HAP-1 (cell line): ENCODE results near the gene PROM2.

Source experiments
- DNase-seq, 2 experiments: peaks; one replicate each; pipeline ENCODE4 v3.0.0-alpha.2; 2016 to 2020; ENCODE audit warnings: low spot score in 2 of 2
- H3K27me3 ChIP-seq: fragments of 250-450 bp; sonication (Bioruptor Pico); 2 replicates; pipeline ENCODE4 v1.5.1; 2020; ENCODE audit warnings: low read depth, mild to moderate bottlenecking, moderate library complexity
- H3K36me3 ChIP-seq: fragments of 250-450 bp; sonication (Bioruptor Pico); replicated peaks from 2 replicates; pipeline ENCODE4 v1.5.1; 2020; ENCODE audit warnings: mild to moderate bottlenecking
- H3K4me1 ChIP-seq: fragments of 250-450 bp; sonication (Bioruptor Pico); 2 replicates; pipeline ENCODE4 v1.5.1; 2020; ENCODE audit warnings: mild to moderate bottlenecking
- H3K4me3 ChIP-seq: fragments of 250-450 bp; sonication (Bioruptor Pico); 2 replicates; pipeline ENCODE4 v1.5.1; 2020; ENCODE audit warnings: mild to moderate bottlenecking, moderate library complexity
- H3K9me3 ChIP-seq: fragments of 250-450 bp; sonication (Bioruptor Pico); 2 replicates; pipeline ENCODE4 v1.5.1; 2020; ENCODE audit warnings: mild to moderate bottlenecking, moderate library complexity
- in situ Hi-C: fragments of 300-500 bp; cut with MboI; formaldehyde crosslinking; loops from 3 replicates; pipeline ENCODE4 v1.14.3; 2020; ENCODE audit warnings: low sequenced_read_pairs, inconsistent platforms, mixed read lengths

Gene PROM2

GRCh38 chr2:95320344-95320712, 46.1 kb downstream of the PROM2 start:
- H3K4me3 ChIP-seq, result no peak overlapping the region
- H3K9me3 ChIP-seq, result no peaks in the 10 kb centered on the region
- DNase-seq, result no peak
- no peaks in the 10 kb centered on the region for H3K4me1 ChIP-seq
- in situ Hi-C loops, result no loop called here
- H3K27me3 ChIP-seq, result no peaks in the 10 kb centered on the region
- no peaks in the 10 kb centered on the region for H3K36me3 ChIP-seq

DNA sequence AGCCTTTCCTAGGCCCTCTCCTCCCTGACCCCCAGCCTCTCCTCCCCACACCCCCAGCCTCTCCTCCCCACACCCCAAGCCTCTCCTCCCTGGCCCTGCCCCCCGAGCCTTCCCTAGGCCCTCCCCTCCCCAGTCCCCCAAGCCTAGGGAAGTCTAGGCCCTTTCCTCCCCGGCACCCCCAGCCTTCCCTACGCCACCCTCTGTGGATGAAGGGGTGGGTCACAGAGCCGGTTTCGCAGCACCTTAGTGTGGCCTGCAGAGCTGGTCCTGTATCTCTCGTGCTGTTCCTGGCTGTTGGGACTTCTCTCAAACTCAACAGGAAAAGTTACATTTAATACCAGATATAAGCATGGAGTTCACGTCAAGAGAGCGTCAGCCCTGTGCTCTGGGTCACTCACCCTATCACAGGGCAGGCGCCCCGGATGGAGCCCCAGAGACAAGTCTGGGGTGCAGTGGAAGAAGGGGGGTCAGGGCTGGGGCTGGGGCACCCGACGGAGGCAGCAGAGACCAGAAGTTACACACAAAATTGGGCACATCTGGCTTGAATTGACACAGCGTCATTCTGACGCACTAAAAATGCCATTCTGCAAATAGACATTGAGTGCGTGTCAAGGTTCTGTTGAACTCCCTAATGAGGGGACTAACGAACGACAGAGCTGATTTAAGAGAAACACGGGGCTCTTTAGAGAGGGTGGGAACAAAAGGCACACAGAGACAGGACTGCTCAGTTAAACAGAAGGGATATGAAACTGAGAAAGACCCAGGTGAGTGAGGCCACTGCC, 46.9 kb downstream of the PROM2 start:
- Histone ChIP-seq H3K4me3 (no peak overlapping the region), H3K36me3 (no peaks in the 10 kb centered on the region), H3K27me3 (no peaks in the 10 kb centered on the region), H3K9me3 (no peaks in the 10 kb centered on the region), H3K4me1 (no peaks in the 10 kb centered on the region)
- no peak for DNase-seq
- in situ Hi-C loops, result no loop called here

DNA sequence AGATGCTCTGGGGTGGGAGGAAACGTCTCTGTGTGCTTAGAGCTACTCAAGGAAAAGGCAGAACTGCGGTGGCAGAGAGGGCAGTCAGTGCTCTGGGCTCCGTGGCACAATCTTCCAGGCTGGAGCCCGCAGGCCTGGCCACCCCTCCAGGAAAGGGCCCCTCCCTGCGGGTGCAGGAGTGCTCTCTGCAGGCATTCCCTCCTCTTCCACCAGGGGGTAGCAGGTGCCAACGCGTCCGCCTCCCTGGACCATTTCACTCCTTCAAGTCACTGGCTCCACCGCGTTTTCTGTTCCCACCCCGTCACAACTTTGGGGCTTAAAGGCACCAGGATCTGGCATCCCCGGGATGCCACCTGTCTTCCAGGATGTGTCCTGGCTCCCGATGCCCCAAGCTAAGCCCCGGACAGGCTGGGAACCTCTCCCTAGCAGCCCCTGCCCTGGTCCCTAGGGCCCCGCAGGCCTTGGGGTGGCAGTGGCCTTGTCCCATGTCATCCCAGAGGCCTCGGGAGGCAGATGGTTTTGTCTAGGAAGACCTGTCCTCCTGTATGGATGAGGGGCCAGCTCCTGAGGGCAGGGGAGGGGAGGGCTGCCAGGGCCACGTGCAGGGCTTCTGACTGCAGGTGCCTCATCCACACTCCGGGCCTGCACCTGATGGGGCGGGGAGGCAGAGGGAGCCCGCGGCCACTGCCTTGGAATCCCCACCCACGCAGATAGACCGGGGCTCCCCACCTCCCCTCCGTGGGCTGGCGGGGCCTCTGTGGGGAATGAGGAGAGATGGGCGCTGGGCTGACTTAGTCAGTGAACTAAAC, 49.3 kb downstream of the PROM2 start:
- peak in 1 of 2 experiments; percentile 60 for DNase-seq
- H3K4me1 ChIP-seq, result no peaks in the 10 kb centered on the region
- no peak overlapping the region for H3K4me3 ChIP-seq
- H3K9me3 ChIP-seq, result no peaks in the 10 kb centered on the region
- in situ Hi-C loops, result no loop called here
- no peaks in the 10 kb centered on the region for H3K27me3 ChIP-seq
- H3K36me3 ChIP-seq, result no peaks in the 10 kb centered on the region

- in situ Hi-C loops, result no loop called here
- Histone ChIP-seq H3K27me3 (no peaks in the 10 kb centered on the region), H3K36me3 (no peaks in the 10 kb centered on the region), H3K4me3 (no peak overlapping the region), H3K4me1 (no peaks in the 10 kb centered on the region), H3K9me3 (no peaks in the 10 kb centered on the region)
- DNase-seq, result no peak
These were observed 50.8 kb downstream of the PROM2 start for GRCh38 chr2:95325026-95325425.

GRCh38 chr2:95325590-95326432, 51.6 kb downstream of the PROM2 start:
- no peak overlapping the region for H3K4me3 ChIP-seq
- in situ Hi-C loops, result no loop called here
- H3K36me3 ChIP-seq, result no peaks in the 10 kb centered on the region
- no peak for DNase-seq
- H3K4me1 ChIP-seq, result no peaks in the 10 kb centered on the region
- H3K27me3 ChIP-seq, result no peaks in the 10 kb centered on the region
- H3K9me3 ChIP-seq, result no peaks in the 10 kb centered on the region

DNA sequence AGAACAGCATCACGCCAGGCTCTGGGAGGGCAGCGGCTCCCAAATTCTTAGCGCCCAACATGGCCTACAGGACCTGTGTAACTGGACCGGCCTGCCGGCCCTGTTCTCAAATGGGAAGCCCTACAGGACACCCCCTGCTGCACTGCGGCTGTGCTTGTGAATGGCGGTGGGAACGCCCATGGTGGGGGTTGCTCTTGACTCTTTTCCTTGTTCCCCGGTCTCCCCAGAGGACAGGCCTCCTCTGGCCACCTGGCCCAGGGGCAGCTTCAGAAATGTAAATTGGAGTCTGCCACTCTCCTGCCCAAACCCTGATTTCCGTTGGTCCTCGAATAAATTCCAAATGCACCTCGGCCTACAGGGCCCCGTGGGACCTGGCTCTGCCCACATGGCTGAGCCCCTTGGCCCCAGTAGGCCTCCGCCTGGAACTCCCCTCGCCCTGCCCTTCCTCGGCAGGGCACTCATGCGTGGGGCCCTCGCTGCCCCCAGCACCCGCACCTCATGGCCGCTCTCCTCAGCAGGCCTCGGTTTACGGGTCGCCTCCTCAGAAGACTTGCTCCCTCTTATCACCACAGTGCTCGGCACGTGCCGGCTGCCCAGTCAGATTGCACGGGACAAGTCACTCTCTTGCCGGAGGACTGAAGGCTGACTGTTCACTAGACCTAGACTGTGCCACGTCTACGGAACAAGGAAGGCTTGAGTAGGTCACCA, 52.3 kb downstream of the PROM2 start:
- DNase-seq, result no peak
- no peaks in the 10 kb centered on the region for H3K27me3 ChIP-seq
- no peaks in the 10 kb centered on the region for H3K9me3 ChIP-seq
- H3K36me3 ChIP-seq, result no peaks in the 10 kb centered on the region
- H3K4me1 ChIP-seq, result no peaks in the 10 kb centered on the region
- in situ Hi-C loops, result no loop called here
- no peak overlapping the region for H3K4me3 ChIP-seq

DNA sequence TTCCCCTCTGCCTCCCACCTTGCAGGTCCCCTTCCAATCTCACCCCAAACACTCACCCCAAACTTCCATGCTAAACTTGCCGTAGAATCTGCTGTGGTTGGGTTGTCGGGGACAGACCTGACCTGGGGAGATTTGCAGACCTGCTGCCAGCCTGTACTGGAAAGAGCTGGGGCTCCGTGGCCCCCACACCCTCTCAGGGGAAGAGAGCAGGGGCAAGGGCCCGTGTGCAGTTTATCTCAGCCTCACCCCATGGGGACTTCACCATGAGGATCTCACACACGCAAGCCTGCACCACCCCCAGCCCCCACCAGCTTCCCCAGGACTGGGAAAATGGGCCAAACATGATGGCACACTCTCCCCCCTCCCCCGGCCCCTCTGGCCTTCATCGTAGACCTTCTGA, 53.6 kb downstream of the PROM2 start:
- Histone ChIP-seq H3K27me3 (no peaks in the 10 kb centered on the region), H3K4me3 (no peak overlapping the region), H3K9me3 (no peaks in the 10 kb centered on the region), H3K36me3 (no peaks in the 10 kb centered on the region), H3K4me1 (no peaks in the 10 kb centered on the region)
- no peak for DNase-seq
- in situ Hi-C loops, result no loop called here

DNA sequence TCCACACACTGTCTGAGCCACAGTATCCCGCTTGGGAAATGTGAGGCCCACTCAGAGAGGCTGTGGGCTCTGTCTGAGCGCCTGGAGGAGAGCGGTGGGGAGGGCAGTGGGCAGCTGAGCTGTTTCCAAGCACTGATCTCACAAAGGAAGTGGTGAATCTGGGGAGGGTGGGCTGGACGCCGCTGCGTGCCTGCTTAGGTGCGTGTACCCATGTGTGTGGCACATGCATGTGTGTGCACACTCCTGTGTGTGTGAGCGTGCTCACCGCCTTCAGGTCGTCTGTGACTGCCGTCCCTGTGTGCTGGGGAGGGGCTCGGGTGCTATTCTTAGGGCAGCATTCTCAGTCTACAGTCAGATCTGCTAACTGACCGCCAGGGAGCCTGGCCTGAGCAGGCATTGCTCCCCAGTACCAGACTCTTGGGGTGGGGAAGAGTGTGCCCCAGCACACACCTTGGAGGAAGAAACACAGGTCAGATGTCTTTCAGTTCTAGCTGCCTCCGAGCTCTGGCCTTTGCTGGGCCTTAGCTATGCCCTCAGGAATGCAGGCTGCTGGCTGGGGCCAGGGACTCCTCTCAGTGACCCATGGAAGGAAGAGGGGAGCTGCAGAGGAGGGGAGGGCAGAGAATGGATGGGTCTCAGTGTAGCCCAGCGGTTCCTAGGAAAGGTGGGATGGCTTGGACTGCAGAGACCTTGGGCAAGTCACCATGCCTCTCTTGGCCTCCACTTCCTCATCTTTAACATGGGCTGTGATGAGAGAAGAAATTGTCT, 54.3 kb downstream of the PROM2 start:
- H3K27me3 ChIP-seq, result no peaks in the 10 kb centered on the region
- no peak for DNase-seq

DNA sequence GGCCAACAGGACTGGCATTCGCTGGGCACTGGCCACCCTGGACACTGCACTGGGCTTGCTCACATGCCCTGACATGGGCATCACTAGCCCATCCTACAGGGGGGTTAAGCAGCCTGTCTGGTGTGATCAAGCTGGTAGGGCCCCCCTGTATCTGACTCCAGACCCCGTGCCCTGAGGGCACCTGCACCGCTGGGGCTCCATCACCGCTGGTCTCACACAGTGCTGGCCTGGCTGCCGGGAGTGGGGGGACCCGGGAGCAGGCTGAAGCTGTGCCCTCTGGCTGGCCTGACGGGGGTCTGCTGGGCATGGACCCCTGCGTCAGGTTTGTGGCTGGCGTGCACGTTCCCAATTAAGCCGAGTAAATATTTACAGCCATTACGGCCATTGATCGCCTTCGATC, 55.2 kb downstream of the PROM2 start:
- no peaks in the 10 kb centered on the region for H3K36me3 ChIP-seq
- H3K9me3 ChIP-seq, result no peaks in the 10 kb centered on the region
- no peaks in the 10 kb centered on the region for H3K4me1 ChIP-seq
- H3K4me3 ChIP-seq, result no peak overlapping the region
- H3K27me3 ChIP-seq, result no peaks in the 10 kb centered on the region
- DNase-seq, result no peak
- in situ Hi-C loops, result no loop called here

More for the DNA sequence above, 54.3 kb downstream of the PROM2 start:
- H3K4me3 ChIP-seq, result no peak overlapping the region
- no peaks in the 10 kb centered on the region for H3K9me3 ChIP-seq
- H3K36me3 ChIP-seq, result no peaks in the 10 kb centered on the region
- in situ Hi-C loops, result no loop called here
- no peaks in the 10 kb centered on the region for H3K4me1 ChIP-seq

GRCh38 chr2:95329891-95330793, 55.9 kb downstream of the PROM2 start:
- Histone ChIP-seq H3K4me1 (no peaks in the 10 kb centered on the region), H3K4me3 (no peak overlapping the region), H3K27me3 (no peaks in the 10 kb centered on the region), H3K36me3 (no peaks in the 10 kb centered on the region), H3K9me3 (no peaks in the 10 kb centered on the region)
- no peak for DNase-seq
- in situ Hi-C loops, result no loop called here

- Histone ChIP-seq H3K36me3 (no peaks in the 10 kb centered on the region), H3K9me3 (no peaks in the 10 kb centered on the region), H3K4me1 (no peaks in the 10 kb centered on the region), H3K4me3 (no peak overlapping the region), H3K27me3 (no peaks in the 10 kb centered on the region)
- no peak for DNase-seq
- in situ Hi-C loops, result no loop called here
These were observed 56.6 kb downstream of the PROM2 start for GRCh38 chr2:95330794-95331338.

GRCh38 chr2:95331606-95332005, 57.4 kb downstream of the PROM2 start:
- Histone ChIP-seq H3K36me3 (no peaks in the 10 kb centered on the region), H3K27me3 (no peaks in the 10 kb centered on the region), H3K4me1 (no peaks in the 10 kb centered on the region), H3K4me3 (no peak overlapping the region), H3K9me3 (no peaks in the 10 kb centered on the region)
- in situ Hi-C loops, result no loop called here
- no peak for DNase-seq
